Right lung (tissue), 5 donors: ENCODE data around the gene LURAP1L. TPM values are rescaled to one million over a fixed set of nuclear protein-coding genes. Genes with fewer than 3 reads are reported as not detected.

ENCODE experiments used
- DNase-seq, 2 donors: peaks; one replicate each; pipeline ENCODE4 v3.0.0-alpha.2; 2013
- polyA plus RNA-seq, 5 donors: library from polyadenylated mRNA; unstranded; fragments of 120-200 nt; gene quantifications; one replicate each; pipeline versions ENCODE4 v1.2.1 to v1.2.3, GENCODE V29; 2013; ENCODE audit warnings: inconsistent platforms in 1 of 5, low replicate concordance in 1 of 5; ENCODE audit not compliant: insufficient read length in 5 of 5, insufficient read depth in 1 of 5

LURAP1L gene
- polyA plus RNA-seq, 5 donors = 54.0 to 78.3 (median 60.8) TPM

DNA sequence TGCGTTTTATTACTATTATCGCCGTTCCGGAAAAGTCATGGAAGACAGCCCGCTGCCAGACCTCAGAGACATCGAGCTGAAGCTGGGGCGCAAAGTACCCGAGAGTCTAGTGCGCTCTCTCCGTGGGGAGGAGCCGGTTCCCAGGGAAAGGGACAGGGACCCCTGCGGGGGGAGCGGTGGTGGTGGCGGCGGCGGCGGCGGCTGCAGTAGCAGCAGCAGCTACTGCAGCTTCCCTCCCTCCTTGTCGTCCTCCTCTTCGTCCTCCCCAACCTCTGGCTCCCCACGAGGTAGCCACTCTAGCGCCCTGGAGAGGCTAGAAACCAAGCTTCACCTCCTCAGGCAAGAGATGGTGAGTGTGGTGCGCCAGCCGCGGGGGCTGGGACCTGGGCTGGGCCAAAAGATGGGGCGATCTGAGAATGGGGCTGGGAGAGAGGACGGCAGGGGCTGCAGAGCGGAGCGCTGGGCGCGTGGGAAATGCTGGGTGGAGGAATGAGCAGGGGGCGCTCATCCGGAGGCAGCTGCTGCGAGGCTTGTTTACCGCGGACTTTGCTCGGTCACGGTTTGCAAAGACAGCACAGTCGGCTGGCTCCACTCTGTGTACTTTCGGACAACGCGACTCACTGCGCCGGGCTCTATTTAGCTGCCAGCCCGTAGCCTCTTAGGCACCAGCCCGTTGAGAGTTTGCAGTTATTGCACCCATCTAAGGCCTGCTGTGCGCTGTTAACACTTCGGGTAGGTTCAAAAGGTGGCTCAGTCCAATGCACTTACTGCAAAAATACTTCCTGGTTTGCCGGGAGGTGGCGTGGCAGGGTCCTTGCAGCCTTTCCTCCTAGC, 1.1 kb downstream of the LURAP1L start:
- DNase-seq = peak in 1 of 2 donors; percentile 86

DNA sequence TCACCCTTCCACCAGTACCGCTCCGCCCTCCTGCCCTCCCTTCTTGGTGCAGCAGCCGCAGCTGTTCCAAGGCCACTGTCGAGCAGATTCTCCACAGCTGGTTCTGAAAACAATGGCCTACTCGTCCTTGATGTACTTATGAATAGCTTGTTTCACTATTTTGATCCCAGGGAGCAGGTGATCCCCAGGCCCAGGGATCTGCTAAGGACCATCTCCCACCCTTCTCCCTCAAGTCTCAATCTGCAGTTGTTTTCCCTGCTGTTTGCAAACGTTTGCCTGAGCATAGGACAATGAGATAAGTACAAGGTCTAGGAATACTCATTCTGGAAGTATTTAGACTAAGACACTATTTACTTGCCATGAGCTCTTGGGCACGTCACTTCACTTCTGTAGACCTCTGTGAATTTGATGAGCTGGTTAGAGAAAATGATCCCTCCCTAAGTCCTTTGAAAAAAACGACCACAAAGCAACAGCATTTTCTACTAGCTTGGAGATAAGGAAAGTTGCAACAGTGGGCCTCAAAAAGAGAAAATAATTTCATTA, 1.8 kb downstream of the LURAP1L start:
- DNase-seq = peak in 1 of 2 donors; percentile 87

DNA sequence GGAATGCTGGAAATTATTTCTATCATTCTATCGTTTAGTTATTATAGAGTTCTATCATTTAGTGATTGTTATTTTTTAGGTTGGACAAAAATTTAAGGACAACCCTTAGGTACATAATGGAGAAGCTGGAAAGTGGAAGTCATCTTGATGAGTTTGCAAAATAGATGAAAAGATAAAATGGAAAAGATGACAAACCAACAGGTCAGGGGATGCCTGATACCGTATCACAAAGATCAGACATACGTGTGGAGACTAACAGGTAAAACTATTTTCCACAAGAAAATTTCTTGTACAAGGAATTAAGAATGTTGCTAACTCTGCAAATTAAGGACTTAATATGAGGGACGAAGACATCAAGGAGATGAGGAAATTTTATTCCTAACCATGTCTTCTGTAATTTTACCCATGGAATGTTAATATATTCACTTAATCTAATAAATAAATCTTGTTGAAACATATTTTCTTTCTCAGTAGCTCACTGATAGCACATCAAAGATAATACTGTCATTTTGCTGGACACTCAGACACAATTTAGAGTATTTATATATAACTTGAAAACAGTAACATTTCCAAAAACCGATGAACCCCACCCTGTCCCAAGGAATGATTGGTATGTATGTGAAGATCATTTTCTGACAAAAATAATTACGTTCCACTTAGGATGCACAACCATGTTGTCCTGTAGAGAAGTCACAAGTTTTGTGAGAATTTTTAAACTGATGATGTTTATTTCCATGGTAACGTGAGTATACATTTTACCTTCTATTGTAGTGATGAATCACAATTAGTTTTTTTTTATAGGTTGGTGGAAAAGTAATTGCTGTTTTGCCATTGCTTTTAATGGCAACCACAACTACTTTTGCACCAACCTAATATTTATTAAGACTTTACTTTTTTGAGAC, 2.6 kb downstream of the LURAP1L start:
- DNase-seq = no peak

DNA sequence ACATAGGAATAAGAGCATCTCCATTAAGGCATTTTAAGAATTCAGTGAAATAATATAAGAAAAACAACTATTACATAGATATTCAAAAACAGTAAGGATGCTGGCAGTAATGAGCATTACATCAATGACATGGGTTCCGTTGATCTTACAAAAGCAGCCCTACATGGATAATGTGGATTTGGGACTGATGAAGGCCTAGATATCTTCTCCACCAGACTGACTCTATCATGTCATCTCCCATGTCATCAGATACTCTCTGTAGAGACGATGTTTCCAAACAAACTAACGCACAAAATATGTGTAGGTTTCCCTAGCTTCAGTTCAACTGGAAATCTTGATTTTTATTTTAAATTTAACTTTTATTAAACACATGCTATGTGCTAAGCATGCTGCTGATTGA, 3.6 kb downstream of the LURAP1L start:
- no peak for DNase-seq

DNA sequence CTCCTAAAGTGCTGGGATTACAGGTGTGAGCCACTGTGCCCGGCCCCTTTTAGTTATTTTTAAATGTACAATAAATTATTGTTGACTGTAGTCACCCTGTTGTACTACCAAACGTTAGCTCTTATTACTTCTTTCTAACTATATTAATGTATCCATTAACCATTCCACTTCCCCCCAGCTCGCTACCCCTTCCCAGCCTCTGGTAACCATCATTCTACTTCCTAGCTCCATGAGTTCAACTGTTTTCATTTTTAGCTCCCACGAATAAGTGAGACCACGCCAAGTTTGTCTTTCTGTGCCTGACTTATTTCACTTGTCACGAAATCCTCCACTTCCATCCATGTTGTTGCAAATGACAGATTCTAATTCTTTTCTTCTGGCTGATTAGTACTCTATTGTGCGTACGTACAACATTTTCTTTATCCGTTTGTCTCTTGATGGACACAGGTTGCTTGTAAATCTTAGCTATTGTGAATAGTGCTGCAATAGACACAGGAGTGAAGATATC, 6.5 kb downstream of the LURAP1L start:
- DNase-seq = no peak

DNA sequence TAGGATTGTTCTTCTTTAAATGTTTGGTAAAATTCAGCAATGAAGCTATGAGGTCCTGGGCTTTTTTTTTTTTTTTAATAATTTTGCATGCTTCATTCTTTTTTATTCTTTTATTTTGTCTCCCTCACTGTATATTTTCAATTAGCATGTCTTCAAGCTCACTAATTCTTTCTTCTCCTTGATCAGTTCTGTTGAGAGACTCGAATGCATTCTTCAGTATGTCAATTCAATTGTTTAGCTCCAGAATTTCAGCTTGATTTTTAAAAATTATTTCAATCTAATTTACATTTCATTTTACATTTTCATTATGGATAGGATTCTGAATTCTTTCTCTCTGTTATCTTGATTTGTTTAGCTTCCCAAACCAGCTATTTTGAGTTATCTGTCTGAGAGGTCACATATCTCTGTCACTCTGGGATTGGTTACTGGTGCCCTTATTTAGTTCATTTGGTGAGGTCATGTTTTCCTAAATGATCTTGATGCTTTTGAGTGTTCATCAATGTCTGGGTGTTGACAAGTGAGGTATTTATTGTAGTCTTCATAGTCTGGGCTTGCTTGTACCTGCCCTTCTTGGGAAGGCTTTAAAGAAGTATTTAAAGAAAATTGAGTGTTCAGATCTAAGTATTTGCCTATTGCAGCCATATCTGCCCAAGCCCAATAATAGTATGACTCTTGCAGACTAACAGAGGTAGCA, 9.1 kb downstream of the LURAP1L start:
- DNase-seq = no peak

DNA sequence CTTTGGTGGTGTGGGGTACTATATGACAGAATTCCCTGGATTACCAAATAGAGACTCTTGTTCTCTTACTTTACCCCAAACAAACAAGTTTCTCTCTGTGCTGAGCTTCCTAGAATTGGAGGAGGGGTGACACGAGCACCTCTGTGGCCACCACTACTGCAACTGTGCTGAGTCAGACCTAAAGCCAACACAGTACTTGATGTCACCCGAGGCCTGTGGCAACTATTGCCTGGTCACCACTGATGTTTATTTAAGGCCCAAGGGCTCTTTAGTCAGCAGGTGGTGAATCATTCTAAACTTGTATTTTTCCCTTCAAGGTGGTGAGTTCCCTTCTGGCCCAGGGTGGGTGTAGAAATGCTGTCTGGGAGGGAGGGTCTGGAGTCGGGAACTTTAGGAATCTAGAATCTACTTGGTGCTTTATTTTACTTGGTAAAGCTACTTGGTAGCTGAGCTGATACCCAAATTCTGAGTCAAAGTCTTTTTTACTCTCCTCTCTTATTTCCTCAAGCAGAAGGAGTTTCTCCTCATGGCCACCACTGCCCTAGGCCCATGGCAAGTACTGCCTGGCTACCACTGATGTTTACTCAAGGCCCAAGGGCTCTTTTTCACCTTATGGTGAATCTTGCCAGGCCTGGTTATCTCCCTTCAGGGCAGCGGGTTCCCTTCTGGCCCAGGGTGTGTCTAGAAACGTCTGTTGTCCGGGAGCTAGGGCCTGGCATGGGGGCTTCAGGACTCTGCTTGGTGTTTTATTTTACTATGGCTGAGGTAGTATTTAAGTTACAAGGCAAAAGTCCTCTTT, 9.8 kb downstream of the LURAP1L start:
- no peak for DNase-seq

DNA sequence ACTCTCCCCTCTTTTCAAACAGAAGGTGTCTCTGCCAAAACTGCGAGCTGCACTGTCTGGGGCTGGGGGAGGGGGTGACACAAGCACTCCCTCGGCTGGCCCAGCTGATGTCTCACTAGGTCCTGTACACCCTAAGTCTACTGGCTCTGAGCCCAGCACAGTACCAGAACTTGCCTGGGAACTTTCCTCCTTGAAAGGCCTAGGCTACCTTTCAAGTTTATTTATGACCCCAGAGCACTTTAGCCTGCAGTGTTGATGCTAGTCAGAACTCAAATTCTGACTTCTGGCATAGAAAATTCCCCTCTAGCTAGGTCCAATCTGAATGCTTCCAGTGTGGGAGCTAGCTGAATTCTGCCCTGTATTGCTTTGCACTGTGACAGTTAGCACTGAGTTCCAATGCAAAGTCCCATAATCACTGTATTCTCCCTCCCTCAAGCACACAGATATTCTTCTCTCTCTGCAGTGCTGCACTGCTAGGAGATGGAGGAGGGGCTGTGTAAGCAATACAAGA, 10.5 kb downstream of the LURAP1L start:
- DNase-seq = no peak

DNA sequence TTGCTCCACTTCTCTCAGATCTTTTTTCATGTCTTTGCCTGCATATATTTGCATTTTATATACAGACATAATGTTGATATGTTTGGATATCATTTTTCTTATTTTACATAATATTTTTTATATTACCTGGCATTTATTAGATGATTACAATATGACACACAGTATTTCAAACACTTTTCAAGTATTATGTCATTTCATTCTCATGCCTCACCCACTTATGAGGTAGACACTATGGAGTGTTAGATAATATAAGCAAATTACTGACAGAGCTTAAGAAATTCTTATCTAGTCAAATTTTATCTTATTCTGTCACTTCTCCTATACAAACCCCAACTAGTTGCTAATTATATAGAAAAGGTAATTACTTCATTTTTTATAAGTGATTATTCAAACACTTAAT, 11.1 kb downstream of the LURAP1L start:
- DNase-seq = no peak

DNA sequence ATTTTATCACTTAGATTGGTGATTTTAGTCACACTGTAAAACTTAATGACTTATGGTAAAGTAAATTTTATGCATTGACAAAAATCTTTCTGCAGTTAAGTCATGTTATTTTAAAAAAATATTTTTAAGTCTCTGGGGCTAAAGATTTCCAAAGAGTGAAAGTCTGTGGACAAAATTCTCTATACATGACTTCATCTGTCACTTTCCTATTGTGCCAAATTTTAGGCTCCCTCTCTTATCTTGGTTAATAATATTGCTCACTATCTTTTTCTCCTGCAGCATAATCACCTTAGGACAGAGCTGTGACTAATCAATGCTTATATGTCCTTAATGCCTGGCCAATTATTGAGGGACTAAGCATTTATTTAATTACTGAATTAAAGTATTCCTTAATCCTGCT, 15.2 kb downstream of the LURAP1L start:
- no peak for DNase-seq

DNA sequence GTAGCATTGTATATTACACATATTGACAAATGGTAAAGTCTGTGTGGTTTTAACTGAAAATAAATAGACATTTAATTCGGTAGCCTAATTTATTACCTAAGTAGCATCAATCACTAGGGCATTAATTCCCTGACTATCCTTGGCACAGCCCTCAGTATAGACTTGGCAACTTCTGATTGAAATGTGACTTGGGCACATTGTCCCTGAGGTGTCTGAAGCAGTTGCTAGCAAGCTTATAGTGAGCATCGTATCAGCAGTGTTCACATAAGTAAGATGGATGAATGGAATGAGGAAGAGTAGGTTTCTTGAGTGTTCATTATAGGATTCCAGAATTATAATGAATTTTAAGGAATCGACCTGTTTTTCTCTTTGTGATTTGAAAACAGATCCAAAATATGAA, 16.1 kb downstream of the LURAP1L start:
- no peak for DNase-seq

DNA sequence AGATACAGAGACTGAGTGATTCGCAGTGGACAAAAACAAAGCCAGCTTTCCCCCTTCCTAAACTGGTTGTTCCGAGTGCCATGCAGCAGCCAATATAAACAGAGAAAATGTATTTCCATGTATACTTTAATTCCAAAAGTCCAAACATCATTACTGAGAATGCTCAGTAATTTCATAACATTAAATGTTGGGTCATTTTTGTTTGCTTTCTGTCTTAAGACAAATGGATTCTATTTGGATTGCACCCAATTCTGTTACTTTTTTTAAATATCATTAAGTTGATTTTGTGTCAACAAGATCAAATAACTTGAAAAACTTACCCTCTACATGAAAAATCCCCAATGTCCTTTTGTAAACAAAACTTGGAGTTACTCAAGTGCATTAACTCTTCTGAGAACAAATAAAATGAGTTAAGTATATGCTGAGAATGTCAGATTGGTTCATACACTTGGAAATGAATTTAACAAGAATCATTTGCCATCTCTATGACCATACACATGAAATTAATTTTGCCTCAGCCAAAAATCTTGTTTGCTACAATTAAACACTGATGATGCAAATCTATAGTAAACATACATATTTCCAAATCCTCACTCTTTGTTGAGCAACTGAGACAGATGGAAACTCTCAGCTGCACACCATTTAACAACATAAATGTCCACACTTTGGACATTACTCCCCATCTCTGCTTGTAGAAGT, 19.4 kb downstream of the LURAP1L start:
- DNase-seq = peak; percentile 89 to 95

DNA sequence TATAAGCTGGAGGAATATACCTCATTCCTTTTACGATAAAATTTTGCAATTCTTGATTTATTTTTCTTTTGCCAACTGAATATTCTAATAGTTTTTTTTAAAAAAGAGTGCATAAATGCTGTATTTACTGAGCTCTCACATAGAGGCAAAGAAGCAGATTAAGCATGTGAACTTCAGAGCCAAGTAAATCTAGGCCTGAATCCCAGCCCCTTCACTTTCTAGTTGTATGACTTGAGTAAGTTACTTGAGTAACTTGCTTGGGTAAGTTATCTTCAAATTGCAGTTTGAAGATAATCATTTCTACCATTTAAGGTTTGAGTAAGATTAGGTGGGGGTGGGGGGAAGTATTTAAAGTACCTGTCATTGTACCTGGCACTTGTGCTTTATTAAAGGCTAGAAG, 21.8 kb downstream of the LURAP1L start:
- no peak for DNase-seq

DNA sequence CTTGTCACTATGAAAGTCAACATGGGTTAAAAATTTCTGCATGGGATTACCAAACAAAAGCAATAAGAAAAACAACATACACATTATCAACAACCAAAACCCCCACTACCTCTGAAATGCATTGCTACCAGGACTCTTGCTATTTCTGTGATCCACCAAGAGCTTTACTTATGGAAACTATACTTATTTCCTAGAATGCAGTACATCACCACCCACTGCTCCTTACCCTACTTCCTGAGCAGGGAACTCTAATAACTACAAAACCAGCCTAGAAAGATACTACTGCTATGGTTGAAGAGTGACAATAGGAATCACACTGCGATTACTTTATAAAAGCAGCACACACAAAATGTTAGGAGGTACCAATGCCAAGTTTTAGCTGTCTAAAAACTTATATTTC, 22.2 kb downstream of the LURAP1L start:
- DNase-seq = no peak

DNA sequence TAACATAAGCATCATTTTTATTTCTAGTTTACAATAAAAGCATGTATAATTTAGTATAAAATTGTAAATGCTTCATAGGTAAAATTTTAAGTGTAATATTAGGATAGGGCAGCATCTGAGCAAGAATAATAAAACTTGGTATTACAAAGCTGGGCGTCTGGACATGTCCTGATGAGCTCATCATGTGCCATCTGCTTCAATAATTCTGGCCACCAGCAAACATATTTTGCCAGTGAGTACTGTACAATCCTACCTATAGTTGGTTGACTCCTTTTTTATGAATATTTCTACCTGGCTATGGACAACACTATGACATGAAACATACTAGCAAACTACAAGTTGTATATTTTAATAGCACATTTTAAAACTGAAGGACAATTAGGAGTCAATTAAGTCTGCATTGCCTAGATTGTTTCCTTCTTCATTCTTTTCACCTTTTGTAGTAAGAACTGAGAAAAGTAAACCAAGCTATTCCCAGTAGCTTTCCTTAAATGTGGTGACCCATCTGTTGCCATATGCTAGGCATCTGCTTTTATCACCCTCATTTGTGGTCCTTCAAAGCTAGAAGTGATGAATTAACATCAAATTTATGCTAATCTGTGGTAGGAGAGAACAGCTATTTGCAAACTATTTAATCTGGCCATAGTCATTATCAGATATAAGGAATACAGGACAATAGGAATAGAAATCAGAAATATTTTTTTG, 23.4 kb downstream of the LURAP1L start:
- no peak for DNase-seq

DNA sequence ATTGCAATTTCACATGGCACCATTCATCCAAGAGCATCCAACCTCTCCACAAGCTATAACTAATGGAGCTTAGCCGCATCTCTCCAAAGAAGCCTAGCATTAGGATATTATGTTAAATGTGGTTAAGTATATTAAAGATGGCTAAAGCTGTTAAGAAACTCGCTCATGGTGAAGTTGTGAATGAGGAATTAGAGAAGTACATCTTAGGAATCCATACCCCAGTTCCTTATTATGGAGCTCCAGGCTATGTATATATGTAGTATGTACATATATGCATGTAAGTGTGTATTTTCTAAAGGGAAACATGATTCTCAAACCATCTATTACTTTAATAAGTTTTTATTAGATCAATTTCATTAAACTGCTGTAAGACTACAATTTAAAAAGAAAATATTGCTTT, 26.4 kb downstream of the LURAP1L start:
- no peak for DNase-seq

DNA sequence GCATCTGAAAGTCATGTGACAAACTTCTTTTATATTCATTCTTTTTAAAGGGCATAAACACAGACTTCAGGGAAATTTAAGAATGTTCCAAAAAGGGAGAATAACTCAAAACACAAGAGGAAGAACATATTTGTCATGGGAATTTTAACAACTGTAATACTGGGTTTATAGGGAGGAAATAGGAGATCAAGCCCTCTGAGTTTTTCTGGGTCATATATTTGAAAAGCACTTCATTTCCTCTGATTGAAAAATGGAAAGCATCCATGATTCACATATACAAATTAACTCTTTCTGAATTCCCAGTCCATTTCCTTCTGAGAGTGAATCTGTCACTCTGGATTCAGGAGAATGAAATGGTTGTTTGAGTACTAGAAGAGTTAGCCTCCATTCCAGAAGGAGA, 26.8 kb downstream of the LURAP1L start:
- DNase-seq = no peak

DNA sequence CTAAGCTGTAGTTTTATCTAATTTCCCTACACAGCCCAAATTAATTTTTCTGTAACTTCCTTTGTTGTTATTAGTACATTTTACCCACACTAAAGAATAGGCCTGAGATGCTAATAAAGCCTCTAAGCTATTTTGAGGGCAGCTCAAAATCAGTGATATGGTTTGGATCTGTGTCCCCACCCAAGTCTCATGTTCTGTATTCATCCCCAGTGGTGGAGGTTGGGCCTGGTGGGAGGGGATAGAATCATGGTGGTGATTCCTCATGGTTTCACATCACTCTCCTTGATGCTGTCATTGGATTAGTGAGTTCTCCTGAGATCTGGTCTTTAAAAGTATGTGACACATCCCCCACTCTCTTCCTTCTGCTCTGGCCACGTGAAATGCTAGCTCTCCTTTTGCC, 27.3 kb downstream of the LURAP1L start:
- no peak for DNase-seq

DNA sequence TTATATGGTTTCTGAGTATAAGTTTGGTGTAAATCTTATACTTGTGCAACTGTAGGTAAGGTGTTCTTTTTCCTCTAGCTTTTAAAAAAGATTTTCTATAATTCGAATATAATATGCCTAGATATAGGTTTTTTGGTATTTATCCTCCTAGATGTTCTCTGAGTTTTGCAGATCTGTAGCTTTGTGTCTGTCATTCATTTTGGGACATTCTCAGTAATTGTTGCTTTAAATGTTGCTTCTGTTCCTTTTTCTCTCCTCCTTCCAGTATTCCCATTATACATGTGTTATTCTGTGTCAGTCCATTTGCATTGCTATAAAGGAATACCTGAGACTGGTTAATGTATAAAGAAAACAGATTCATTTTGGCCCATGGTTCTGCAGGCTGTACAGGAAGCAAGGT, 33.7 kb downstream of the LURAP1L start:
- no peak for DNase-seq
